ENCODE measurements around the gene IL6R. TPM values are rescaled to one million over a fixed set of nuclear protein-coding genes. Genes with fewer than 3 reads are reported as not detected.

The IL6R gene
- total RNA-seq, 1 experiment from 2014 or later = 5.0 TPM

DNA sequence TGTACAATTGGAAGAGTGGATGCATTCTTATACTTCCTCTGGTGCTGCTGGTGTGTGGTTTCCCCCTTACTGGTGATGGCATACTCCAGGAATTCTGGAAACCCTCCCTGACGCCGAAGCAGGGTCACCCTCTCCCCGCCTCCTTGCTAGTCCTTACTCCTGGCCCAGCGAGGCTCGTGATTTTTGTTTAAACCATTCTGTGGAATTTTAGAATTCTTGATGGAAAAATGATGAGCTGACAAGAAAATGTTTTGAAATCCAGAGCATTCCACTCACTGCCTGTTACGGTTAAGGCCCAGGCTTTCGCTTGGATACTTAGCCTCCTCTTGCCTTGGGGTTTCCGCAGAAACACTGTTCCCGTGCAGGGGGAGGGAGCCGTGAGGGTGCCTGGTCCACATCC lies 41.1 kb downstream of the IL6R start:
- no peak for DNase-seq
- H3K27ac Mint-ChIP-seq (ENCODE audit: unreplicated experiment) = no peak overlapping the region
- TF ChIP-seq, protein P1, sequence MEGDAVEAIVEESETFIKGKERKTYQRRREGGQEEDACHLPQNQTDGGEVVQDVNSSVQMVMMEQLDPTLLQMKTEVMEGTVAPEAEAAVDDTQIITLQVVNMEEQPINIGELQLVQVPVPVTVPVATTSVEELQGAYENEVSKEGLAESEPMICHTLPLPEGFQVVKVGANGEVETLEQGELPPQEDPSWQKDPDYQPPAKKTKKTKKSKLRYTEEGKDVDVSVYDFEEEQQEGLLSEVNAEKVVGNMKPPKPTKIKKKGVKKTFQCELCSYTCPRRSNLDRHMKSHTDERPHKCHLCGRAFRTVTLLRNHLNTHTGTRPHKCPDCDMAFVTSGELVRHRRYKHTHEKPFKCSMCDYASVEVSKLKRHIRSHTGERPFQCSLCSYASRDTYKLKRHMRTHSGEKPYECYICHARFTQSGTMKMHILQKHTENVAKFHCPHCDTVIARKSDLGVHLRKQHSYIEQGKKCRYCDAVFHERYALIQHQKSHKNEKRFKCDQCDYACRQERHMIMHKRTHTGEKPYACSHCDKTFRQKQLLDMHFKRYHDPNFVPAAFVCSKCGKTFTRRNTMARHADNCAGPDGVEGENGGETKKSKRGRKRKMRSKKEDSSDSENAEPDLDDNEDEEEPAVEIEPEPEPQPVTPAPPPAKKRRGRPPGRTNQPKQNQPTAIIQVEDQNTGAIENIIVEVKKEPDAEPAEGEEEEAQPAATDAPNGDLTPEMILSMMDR (IDR thresholded peaks at IDR 0.05; ENCODE audit: unreplicated experiment) = no peak
- no peaks in the 10 kb centered on the region for H3K36me3 Mint-ChIP-seq (ENCODE audit: insufficient read depth, unreplicated experiment)
- CTCF ChIA-PET = no interaction called here
- H3K27me3 Mint-ChIP-seq (ENCODE audit: unreplicated experiment) = no peaks in the 10 kb centered on the region
- no peaks in the 10 kb centered on the region for H3K9me3 Mint-ChIP-seq (ENCODE audit: low read depth, unreplicated experiment)
- peaks cover 12% of the 10 kb centered on the region for H3K4me1 Mint-ChIP-seq (ENCODE audit: low read depth, unreplicated experiment)
- H3K4me3 Mint-ChIP-seq (ENCODE audit: low read depth, unreplicated experiment) = no peak overlapping the region
- intact Hi-C loops (cut with micrococcal nuclease; ENCODE audit: unreplicated experiment) = no loop called here
- no TSS peak for BruUV-seq (replicated peaks)

DNA sequence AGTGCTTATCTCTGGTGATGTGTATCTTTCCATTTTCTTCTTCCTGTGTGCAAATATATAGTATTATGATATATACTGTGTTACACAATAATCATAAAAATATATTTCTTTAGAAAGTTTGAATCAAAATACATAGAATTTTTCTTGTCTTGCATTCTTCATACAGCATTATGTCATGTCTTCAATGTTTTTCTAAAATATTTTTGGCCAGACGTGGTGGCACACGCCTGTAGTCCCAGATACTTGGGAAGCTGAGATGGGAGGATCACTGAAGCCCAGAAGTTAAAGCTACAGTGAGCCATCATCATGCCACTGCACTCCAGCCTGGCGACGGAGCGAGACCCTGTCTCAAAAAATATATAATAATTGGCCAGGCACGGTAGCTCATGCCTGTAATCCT lies 41.6 kb downstream of the IL6R start:
- BruUV-seq (replicated peaks) = no TSS peak
- no peak for DNase-seq
- Mint-ChIP-seq H3K4me3 (ENCODE audit: low read depth, unreplicated experiment) (no peak overlapping the region), H3K4me1 (ENCODE audit: low read depth, unreplicated experiment) (peaks cover 7% of the 10 kb centered on the region), H3K9me3 (ENCODE audit: low read depth, unreplicated experiment) (no peaks in the 10 kb centered on the region), H3K27me3 (ENCODE audit: unreplicated experiment) (no peaks in the 10 kb centered on the region), H3K27ac (ENCODE audit: unreplicated experiment) (no peak overlapping the region), H3K36me3 (ENCODE audit: insufficient read depth, unreplicated experiment) (no peaks in the 10 kb centered on the region)
- intact Hi-C loops (cut with micrococcal nuclease; ENCODE audit: unreplicated experiment) = no loop called here
- CTCF ChIA-PET = no interaction called here
- TF ChIP-seq, protein P1 (IDR thresholded peaks at IDR 0.05; ENCODE audit: unreplicated experiment) = no peak

DNA sequence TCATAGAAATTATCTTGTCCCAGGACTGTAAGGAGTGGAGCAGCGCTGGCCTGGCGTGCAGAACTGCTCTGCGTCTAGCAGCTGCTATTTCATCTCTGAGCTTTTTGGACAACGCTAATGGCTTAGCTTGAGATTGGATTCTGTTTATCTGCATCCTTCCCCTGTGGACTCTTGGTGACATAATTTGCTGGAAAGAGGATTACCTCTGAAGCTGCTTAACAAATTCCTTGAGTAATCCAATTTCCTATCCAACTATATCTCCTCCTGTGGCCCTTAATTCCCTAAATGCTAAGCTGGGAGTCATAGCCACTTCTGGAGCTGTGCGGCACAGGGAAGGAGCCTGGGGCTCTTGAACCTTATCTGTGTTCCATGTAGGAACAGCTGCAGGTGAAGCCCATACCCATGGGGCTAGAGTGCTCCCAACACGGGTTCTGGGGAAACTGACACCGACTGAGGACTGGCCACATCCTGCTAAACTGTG lies 43.2 kb downstream of the IL6R start:
- no TSS peak for BruUV-seq (replicated peaks)
- no peak for DNase-seq
- intact Hi-C loops (cut with micrococcal nuclease; ENCODE audit: unreplicated experiment) = no loop called here
- Mint-ChIP-seq H3K27me3 (ENCODE audit: unreplicated experiment) (no peaks in the 10 kb centered on the region), H3K27ac (ENCODE audit: unreplicated experiment) (no peak overlapping the region), H3K36me3 (ENCODE audit: insufficient read depth, unreplicated experiment) (no peaks in the 10 kb centered on the region), H3K4me1 (ENCODE audit: low read depth, unreplicated experiment) (peaks cover 5% of the 10 kb centered on the region), H3K9me3 (ENCODE audit: low read depth, unreplicated experiment) (no peaks in the 10 kb centered on the region), H3K4me3 (ENCODE audit: low read depth, unreplicated experiment) (no peak overlapping the region)
- CTCF ChIA-PET = interaction anchor here (0.9 kb wide), 1 partner anchor 63 kb away, joined by 3 read pairs; no protein-coding TSS in a partner anchor
- TF ChIP-seq, protein P1 (IDR thresholded peaks at IDR 0.05; ENCODE audit: unreplicated experiment) = no peak

DNA sequence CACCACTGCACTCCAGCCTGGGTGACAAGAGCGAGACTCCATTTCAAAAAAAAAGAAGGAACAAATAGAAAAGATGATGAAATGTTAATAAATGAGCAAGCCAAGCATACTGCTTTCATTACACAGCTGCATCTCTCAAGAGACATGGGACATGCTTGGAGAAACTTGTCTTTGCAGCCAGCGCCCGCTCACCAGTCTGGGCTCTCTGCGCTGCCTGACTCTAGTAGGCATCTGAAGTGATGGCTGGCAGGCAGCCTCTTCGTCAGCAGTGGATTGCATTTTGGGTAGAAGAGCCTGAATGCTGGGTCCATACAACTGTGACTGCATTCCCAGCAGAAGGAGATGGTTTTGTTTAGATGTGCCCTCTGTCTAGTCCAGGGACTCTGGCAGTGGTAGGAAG lies 48.0 kb downstream of the IL6R start:
- Mint-ChIP-seq H3K4me1 (ENCODE audit: low read depth, unreplicated experiment) (peaks cover 15% of the 10 kb centered on the region), H3K9me3 (ENCODE audit: low read depth, unreplicated experiment) (no peaks in the 10 kb centered on the region), H3K36me3 (ENCODE audit: insufficient read depth, unreplicated experiment) (no peaks in the 10 kb centered on the region), H3K4me3 (ENCODE audit: low read depth, unreplicated experiment) (no peak overlapping the region), H3K27me3 (ENCODE audit: unreplicated experiment) (no peaks in the 10 kb centered on the region), H3K27ac (ENCODE audit: unreplicated experiment) (no peak overlapping the region)
- CTCF ChIA-PET = no interaction called here
- DNase-seq = no peak
- intact Hi-C loops (cut with micrococcal nuclease; ENCODE audit: unreplicated experiment) = no loop called here
- no TSS peak for BruUV-seq (replicated peaks)
- TF ChIP-seq, protein P1 (IDR thresholded peaks at IDR 0.05; ENCODE audit: unreplicated experiment) = no peak

Measured in Calu3 (cell line).